ENCODE results near the gene AMPD2. TPM values are rescaled to one million over a fixed set of nuclear protein-coding genes. Genes with fewer than 3 reads are reported as not detected.

Gene AMPD2
- total and polyA plus RNA-seq, 2 of the 8 experiments (the other 6 are each of a cell fraction or from before 2014, with no cell fraction given): 37.2 to 67.7 TPM

DNA sequence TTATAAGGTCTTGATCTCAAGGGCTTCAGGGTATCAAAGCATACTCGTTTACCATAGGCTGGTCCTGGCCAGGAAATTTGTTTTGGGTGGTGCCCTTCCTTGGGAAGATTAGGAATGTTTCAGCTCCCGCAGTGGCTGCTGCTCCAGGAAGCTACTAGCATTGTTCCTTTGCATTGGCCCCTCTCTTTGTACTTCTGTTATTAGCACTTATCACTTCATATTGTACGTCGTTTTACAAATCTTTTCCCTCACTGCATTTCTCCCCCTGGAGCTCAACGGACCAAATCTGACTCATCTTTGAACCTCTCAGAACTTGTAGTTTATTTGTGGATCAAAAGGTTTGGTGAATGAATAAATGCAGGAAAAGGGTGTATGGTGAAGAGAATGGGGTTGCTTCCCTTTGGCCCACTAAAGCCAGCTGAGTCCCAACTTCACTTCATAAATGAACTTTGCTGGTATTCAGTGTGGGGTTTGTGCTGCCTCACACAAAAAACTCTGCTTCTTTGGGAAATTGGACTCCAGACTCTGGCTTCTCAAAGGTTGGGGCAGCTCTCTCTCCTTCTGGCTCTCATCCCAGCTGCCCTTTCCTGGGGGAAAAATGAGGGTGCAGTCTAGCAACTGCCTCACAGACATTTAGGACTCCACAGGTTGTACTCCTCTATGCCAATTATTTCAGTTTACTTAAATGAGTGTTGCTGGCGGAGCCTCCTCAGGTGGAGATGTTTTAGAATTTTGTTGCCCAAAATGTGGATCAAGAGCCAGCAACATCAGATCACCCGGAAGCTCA is 6.1 kb upstream of the AMPD2 start (continued):
- TF ChIP-seq, protein P1, sequence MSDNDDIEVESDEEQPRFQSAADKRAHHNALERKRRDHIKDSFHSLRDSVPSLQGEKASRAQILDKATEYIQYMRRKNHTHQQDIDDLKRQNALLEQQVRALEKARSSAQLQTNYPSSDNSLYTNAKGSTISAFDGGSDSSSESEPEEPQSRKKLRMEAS (IDR thresholded peaks at IDR 0.05): no peak
- TF ChIP-seq, protein P2, sequence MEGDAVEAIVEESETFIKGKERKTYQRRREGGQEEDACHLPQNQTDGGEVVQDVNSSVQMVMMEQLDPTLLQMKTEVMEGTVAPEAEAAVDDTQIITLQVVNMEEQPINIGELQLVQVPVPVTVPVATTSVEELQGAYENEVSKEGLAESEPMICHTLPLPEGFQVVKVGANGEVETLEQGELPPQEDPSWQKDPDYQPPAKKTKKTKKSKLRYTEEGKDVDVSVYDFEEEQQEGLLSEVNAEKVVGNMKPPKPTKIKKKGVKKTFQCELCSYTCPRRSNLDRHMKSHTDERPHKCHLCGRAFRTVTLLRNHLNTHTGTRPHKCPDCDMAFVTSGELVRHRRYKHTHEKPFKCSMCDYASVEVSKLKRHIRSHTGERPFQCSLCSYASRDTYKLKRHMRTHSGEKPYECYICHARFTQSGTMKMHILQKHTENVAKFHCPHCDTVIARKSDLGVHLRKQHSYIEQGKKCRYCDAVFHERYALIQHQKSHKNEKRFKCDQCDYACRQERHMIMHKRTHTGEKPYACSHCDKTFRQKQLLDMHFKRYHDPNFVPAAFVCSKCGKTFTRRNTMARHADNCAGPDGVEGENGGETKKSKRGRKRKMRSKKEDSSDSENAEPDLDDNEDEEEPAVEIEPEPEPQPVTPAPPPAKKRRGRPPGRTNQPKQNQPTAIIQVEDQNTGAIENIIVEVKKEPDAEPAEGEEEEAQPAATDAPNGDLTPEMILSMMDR (IDR thresholded peaks at IDR 0.05; ENCODE audit: control extremely low read depth in 1 of 3, insufficient read depth in 1 of 3, low read depth in 1 of 3, low read length in 3 of 3): no peak
- TF ChIP-seq, protein P3, sequence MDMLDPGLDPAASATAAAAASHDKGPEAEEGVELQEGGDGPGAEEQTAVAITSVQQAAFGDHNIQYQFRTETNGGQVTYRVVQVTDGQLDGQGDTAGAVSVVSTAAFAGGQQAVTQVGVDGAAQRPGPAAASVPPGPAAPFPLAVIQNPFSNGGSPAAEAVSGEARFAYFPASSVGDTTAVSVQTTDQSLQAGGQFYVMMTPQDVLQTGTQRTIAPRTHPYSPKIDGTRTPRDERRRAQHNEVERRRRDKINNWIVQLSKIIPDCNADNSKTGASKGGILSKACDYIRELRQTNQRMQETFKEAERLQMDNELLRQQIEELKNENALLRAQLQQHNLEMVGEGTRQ (IDR thresholded peaks at IDR 0.05; ENCODE audit: low read length): no peak
- TF ChIP-seq CREB1 (IDR thresholded peaks at IDR 0.05): no peak
- TF ChIP-seq PHF8 (conservative IDR thresholded peaks at IDR 0.05; ENCODE audit: low read depth, low read length): no peak
- no peak for TF ChIP-seq SIX5 (IDR thresholded peaks at IDR 0.05; ENCODE audit: low read depth, low read length)
- TF ChIP-seq GABPA (IDR thresholded peaks at IDR 0.05; ENCODE audit: borderline replicate concordance, insufficient read depth, low read length): no peak

Data from H1 (cell line).